ENCODE data around the gene MYO1E. TPM values are rescaled to one million over a fixed set of nuclear protein-coding genes. Genes with fewer than 3 reads are reported as not detected.

Gene MYO1E
- total RNA-seq, 6 experiments from 2014 or later, result 45.2 to 139 (median 68.9) TPM

GRCh38 chr15:59172289-59172901 is 200.3 kb downstream of the MYO1E start:
- H3K27ac ChIP-seq, result no peak overlapping the region
- intact Hi-C loops (cut with DNase I), result no loop called here

GRCh38 chr15:59171067-59171397 is 201.6 kb downstream of the MYO1E start:
- peaks cover 0 to 4% (median 0%) of the 10 kb centered on the region in 4 donors for H3K4me1 ChIP-seq
- TF ChIP-seq CTCF (IDR thresholded peaks at IDR 0.05) (no peak), POLR2A (IDR thresholded peaks at IDR 0.05) (no peak)
- no peaks in the 10 kb centered on the region for H3K27me3 ChIP-seq

More at GRCh38 chr15:59172289-59172901, 200.3 kb downstream of the MYO1E start:
- no peak for TF ChIP-seq POLR2A (IDR thresholded peaks at IDR 0.05)
- TF ChIP-seq CTCF (IDR thresholded peaks at IDR 0.05), result no peak
- peaks cover 0 to 17% (median 8%) of the 10 kb centered on the region in 4 donors for H3K36me3 ChIP-seq
- peaks cover 0 to 4% (median 0%) of the 10 kb centered on the region in 4 donors for H3K4me1 ChIP-seq
- no peak overlapping the region for H3K4me3 ChIP-seq
- WGBS (ENCODE audit: insufficient coverage, low coverage, low lambda C conversion rate, missing lambda C conversion rate), result 97% methylated on average over 4 of the region's 7 CpGs
- no peaks in the 10 kb centered on the region for H3K9me3 ChIP-seq
- ATAC-seq (no peak), DNase-seq (no peak)
- no peaks in the 10 kb centered on the region for H3K27me3 ChIP-seq

GRCh38 chr15:59170295-59171066 is 202.2 kb downstream of the MYO1E start:
- intact Hi-C loops (cut with DNase I), result no loop called here
- peak; percentile 76 to 89 (median 81) for DNase-seq
- WGBS (ENCODE audit: insufficient coverage, low coverage, low lambda C conversion rate, missing lambda C conversion rate), result 52% methylated on average over 8 of the region's 12 CpGs

More at GRCh38 chr15:59171067-59171397, 201.6 kb downstream of the MYO1E start:
- Histone ChIP-seq H3K9me3 (no peaks in the 10 kb centered on the region), H3K4me3 (no peak overlapping the region), H3K27ac (no peak overlapping the region), H3K36me3 (peaks cover 0 to 17% (median 6%) of the 10 kb centered on the region in 4 donors)
- DNase-seq, result no peak
- WGBS (ENCODE audit: insufficient coverage, low coverage, low lambda C conversion rate, missing lambda C conversion rate), result 100% methylated on average over 3 of the region's 8 CpGs
- intact Hi-C loops (cut with DNase I), result no loop called here
- no peak for ATAC-seq

GRCh38 chr15:59169251-59169708 is 203.4 kb downstream of the MYO1E start:
- Histone ChIP-seq H3K27me3 (no peaks in the 10 kb centered on the region), H3K4me3 (no peak overlapping the region), H3K36me3 (peaks cover 0 to 17% (median 6%) of the 10 kb centered on the region in 4 donors), H3K4me1 (peaks cover 0 to 4% (median 0%) of the 10 kb centered on the region in 4 donors), H3K27ac (peak overlapping the region in 1 of 3 donors; percentile 50), H3K9me3 (no peaks in the 10 kb centered on the region)
- 73% methylated on average over 2 of the region's 3 CpGs for WGBS (ENCODE audit: insufficient coverage, low coverage, low lambda C conversion rate, missing lambda C conversion rate)
- no peak for DNase-seq
- peak in 1 of 4 donors; percentile 51 for ATAC-seq
- TF ChIP-seq POLR2A (IDR thresholded peaks at IDR 0.05), result no peak
- no peak for TF ChIP-seq CTCF (IDR thresholded peaks at IDR 0.05)
- intact Hi-C loops (cut with DNase I), result no loop called here

More at GRCh38 chr15:59170295-59171066, 202.2 kb downstream of the MYO1E start:
- Histone ChIP-seq H3K4me3 (no peak overlapping the region), H3K4me1 (peaks cover 0 to 4% (median 0%) of the 10 kb centered on the region in 4 donors), H3K27ac (peak overlapping the region in 1 of 3 donors; percentile 50), H3K9me3 (no peaks in the 10 kb centered on the region), H3K36me3 (peaks cover 0 to 17% (median 6%) of the 10 kb centered on the region in 4 donors), H3K27me3 (no peaks in the 10 kb centered on the region)
- no peak for TF ChIP-seq CTCF (IDR thresholded peaks at IDR 0.05)
- no peak for TF ChIP-seq POLR2A (IDR thresholded peaks at IDR 0.05)
- ATAC-seq, result peak; percentile 46 to 91 (median 78)
